Keratinocyte (primary cell): Measurements from ENCODE around the gene CASR. TPM values are rescaled to one million over a fixed set of nuclear protein-coding genes. Genes with fewer than 3 reads are reported as not detected.

Experiments used
- DNase-seq: peaks from one replicate; pipeline ENCODE4 v3.0.0-alpha.2; 2011; ENCODE audit warnings: low read depth, missing footprints, low spot score
- FAIRE-seq: peaks from 2 replicates; lab custom pipeline; 2011; peaks lifted over from hg19 to GRCh38; lab: Jason Lieb, UNC
- H2AFZ ChIP-seq: 2 replicates; pipeline ENCODE4 v1.6.0; 2012; ENCODE audit warnings: low read length, control low read depth, inconsistent platforms; ENCODE audit not compliant: control insufficient read depth
- H3K27ac ChIP-seq: 2 replicates; pipeline ENCODE4 v1.5.1; 2011; ENCODE audit warnings: low read length; ENCODE audit not compliant: control insufficient read depth, insufficient read depth
- H3K27me3 ChIP-seq: 3 replicates; pipeline ENCODE4 v1.6.0; 2011; ENCODE audit warnings: low read length; ENCODE audit not compliant: control insufficient read depth, insufficient read depth; ENCODE audit errors: extremely low read depth
- H3K36me3 ChIP-seq, 2 experiments: 2 replicates in 1 of 2; 3 replicates in 1 of 2; pipeline ENCODE4 v1.5.1; 2011; ENCODE audit warnings: low read length in 2 of 2, mild to moderate bottlenecking in 1 of 2; ENCODE audit not compliant: control insufficient read depth in 2 of 2, insufficient read depth in 2 of 2; ENCODE audit errors: extremely low read depth in 1 of 2
- H3K4me1 ChIP-seq: 3 replicates; pipeline ENCODE4 v1.5.1; 2011; ENCODE audit warnings: low read length; ENCODE audit not compliant: control insufficient read depth, insufficient read depth; ENCODE audit errors: extremely low read depth
- H3K4me2 ChIP-seq: 3 replicates; pipeline ENCODE4 v1.6.0; 2011; ENCODE audit warnings: low read depth, low read length; ENCODE audit not compliant: control insufficient read depth, insufficient read depth; ENCODE audit errors: extremely low read depth
- H3K4me3 ChIP-seq, 3 experiments: fragments of 200-600 bp in 1 of 3; sonication (generic) in 1 of 3; 2 replicates in 2 of 3; 3 replicates in 1 of 3; pipeline ENCODE4 v1.5.1; 2011 to 2016; ENCODE audit warnings: low read length in 3 of 3, mild to moderate bottlenecking in 3 of 3, control low read depth in 2 of 3, inconsistent platforms in 1 of 3, low read depth in 1 of 3, mixed read lengths in 1 of 3, mixed run types in 1 of 3, moderate library complexity in 1 of 3; ENCODE audit not compliant: control insufficient read depth in 2 of 3, insufficient read depth in 2 of 3; ENCODE audit errors: extremely low read depth in 1 of 3
- H3K79me2 ChIP-seq: 2 replicates; pipeline ENCODE4 v1.6.0; 2012; ENCODE audit warnings: low read length; ENCODE audit not compliant: control insufficient read depth, insufficient read depth
- H3K9ac ChIP-seq: 3 replicates; pipeline ENCODE4 v1.6.0; 2011; ENCODE audit warnings: low read length; ENCODE audit not compliant: control insufficient read depth, insufficient read depth; ENCODE audit errors: extremely low read depth
- H3K9me1 ChIP-seq: 3 replicates; pipeline ENCODE4 v1.6.0; 2011; ENCODE audit warnings: low read length; ENCODE audit not compliant: control insufficient read depth, insufficient read depth; ENCODE audit errors: extremely low read depth
- H3K9me3 ChIP-seq: 2 replicates; pipeline ENCODE4 v1.5.1; 2012; ENCODE audit warnings: low read depth, low read length; ENCODE audit not compliant: control insufficient read depth
- H4K20me1 ChIP-seq: 3 replicates; pipeline ENCODE4 v1.6.0; 2011; ENCODE audit warnings: low read length; ENCODE audit not compliant: control insufficient read depth, insufficient read depth; ENCODE audit errors: extremely low read depth
- CTCF ChIP-seq, 3 experiments: IDR thresholded peaks in 1 of 3; conservative IDR thresholded peaks in 1 of 3; optimal IDR thresholded peaks in 1 of 3; 2 replicates in 2 of 3; 3 replicates in 1 of 3; pipeline versions ENCODE3 to v1.5.1; 2011; ENCODE audit warnings: low read length in 3 of 3, mild to moderate bottlenecking in 3 of 3, moderate library complexity in 2 of 3, control low read depth in 1 of 3, inconsistent platforms in 1 of 3; ENCODE audit not compliant: insufficient read depth in 2 of 3; ENCODE audit errors: extremely low read depth in 1 of 3
- EZH2 ChIP-seq: IDR thresholded peaks from one replicate; pipeline ENCODE4 v1.6.1; 2012; ENCODE audit warnings: inconsistent platforms, mild to moderate bottlenecking, low read length, moderate library complexity
- dilution Hi-C: fragments of 300-500 bp; cut with MboI; formaldehyde crosslinking; loops from one replicate; pipeline ENCODE4 v1.7.0; 2020; ENCODE audit warnings: low sequenced_read_pairs; ENCODE audit not compliant: extremely low pct_ligation_motif_present
- polyA minus RNA-seq, 3 experiments: library from RNA; depleted of rRNA, polyadenylated mRNA; stranded (reverse); fragments of >200 nt; gene quantifications; 1 replicate in 1 of 3; 2 replicates in 1 of 3; 3 replicates in 1 of 3; pipeline ENCODE4 v1.2.3, GENCODE V29; 2011
- polyA plus RNA-seq, 5 experiments: library from polyadenylated mRNA; depleted of rRNA in 3 of 5; stranded (reverse) in 3 of 5; stranded (forward) in 1 of 5; unstranded in 1 of 5; fragments of >200 nt; gene quantifications; 1 replicate in 1 of 5; 2 replicates in 3 of 5; 3 replicates in 1 of 5; pipeline versions ENCODE4 v1.2.1 to v1.2.3, GENCODE V29; 2011 to 2012; ENCODE audit warnings: missing spikeins in 2 of 5, low read depth in 1 of 5, low replicate concordance in 1 of 5

CASR gene
- 0.01 TPM in 1 of 3 replicates, not detected in the others for polyA plus RNA-seq
- polyA plus RNA-seq (2011; ENCODE audit: low read depth), result not detected
- not detected in 2 replicates for polyA plus RNA-seq (2011; cell fraction: cytosol; rRNA removed)
- polyA plus RNA-seq (2011; cell fraction: nucleus; rRNA removed), result not detected in 2 replicates
- polyA plus RNA-seq (2012; ENCODE audit: low replicate concordance), result not detected in 2 replicates
- not detected in 3 replicates for polyA minus RNA-seq
- polyA minus RNA-seq (2011; cell fraction: cytosol; rRNA and poly(A)+ RNA removed), result not detected
- polyA minus RNA-seq (2011; cell fraction: nucleus; rRNA and poly(A)+ RNA removed), result 0.08 and 0.11 TPM in 2 replicates

- Histone ChIP-seq H3K9me1 (no peaks in the 10 kb centered on the region), H3K79me2 (no peaks in the 10 kb centered on the region), H3K9ac (no peak within 1 kb of the TSS), H4K20me1 (no peaks in the 10 kb centered on the region), H3K4me2 (peak within 1 kb of the TSS; percentile 74), H3K27ac (no peak within 1 kb of the TSS), H3K27me3 (peaks cover 46% of the 10 kb centered on the region), H3K9me3 (no peaks in the 10 kb centered on the region), H3K36me3 (no peaks in the 10 kb centered on the region), H3K4me3 (peak within 1 kb of the TSS in 2 of 3 experiments; percentile 40 to 49), H3K4me1 (no peaks in the 10 kb centered on the region), H2AFZ (peak within 1 kb of the TSS; percentile 26)
- no peak for FAIRE-seq
- dilution Hi-C loops, result no loop called here
- TF ChIP-seq CTCF (optimal IDR thresholded peaks at IDR 0.05 in 1 of 3, IDR thresholded peaks at IDR 0.05 in 1 of 3, conservative IDR thresholded peaks at IDR 0.05 in 1 of 3; ENCODE audit: extremely low read depth in 1 of 3, insufficient read depth in 2 of 3, low read length in 3 of 3) (no peak), EZH2 (no peak)
- no peak for DNase-seq
Observed at GRCh38 chr3:122183521-122183892, at the start of gene CASR. CASR (plus strand) TSS chr3:122183668; CDS start chr3:122254190, 70,522 bp downstream.

GRCh38 chr3:122146466-122146865, 37.0 kb upstream of the CASR start:
- Histone ChIP-seq H3K9me3 (no peaks in the 10 kb centered on the region), H3K9me1 (no peaks in the 10 kb centered on the region), H3K4me1 (peaks cover 22% of the 10 kb centered on the region), H3K79me2 (no peaks in the 10 kb centered on the region), H3K4me3 (no peak overlapping the region), H3K4me2 (peak overlapping the region; percentile 10), H4K20me1 (no peaks in the 10 kb centered on the region), H2AFZ (peak overlapping the region; percentile 63), H3K9ac (no peak overlapping the region), H3K36me3 (no peaks in the 10 kb centered on the region), H3K27me3 (no peaks in the 10 kb centered on the region), H3K27ac (peak overlapping the region; percentile 18)
- FAIRE-seq (peak; percentile 89), DNase-seq (no peak)
- dilution Hi-C loops, result no loop called here
- TF ChIP-seq CTCF (optimal IDR thresholded peaks at IDR 0.05 in 1 of 3, IDR thresholded peaks at IDR 0.05 in 1 of 3, conservative IDR thresholded peaks at IDR 0.05 in 1 of 3; ENCODE audit: extremely low read depth in 1 of 3, insufficient read depth in 2 of 3, low read length in 3 of 3), result no peak
- no peak for TF ChIP-seq EZH2
